OCI-LY3 (cell line): ENCODE results near the gene SLC30A1.
"Not testable (repeated sequence)": the region's sequence is repeated elsewhere in the genome, so short reads cannot be mapped to it uniquely, and the experiment has no call there.

Experiments used
- H2AFZ ChIP-seq: fragments of 200-600, 300-600 bp; shearing (Covaris generic); 2 replicates; pipeline ENCODE4 v1.6.0; 2014; ENCODE audit warnings: antibody characterized with exemption, low read depth, low read length
- H3K27ac ChIP-seq: fragments of 200-600, 300-600 bp; sonication (generic); 2 replicates; pipeline ENCODE4 v1.5.1; 2014; ENCODE audit warnings: mild to moderate bottlenecking, low read length, moderate library complexity, mixed read lengths
- H3K27me3 ChIP-seq: fragments of 200-600, 300-600 bp; sonication (generic); 2 replicates; pipeline ENCODE4 v1.6.1; 2014; ENCODE audit warnings: low read depth, low read length, mixed read lengths
- H3K36me3 ChIP-seq: fragments of 200-600, 300-600 bp; sonication (generic); replicated peaks from 2 replicates; pipeline ENCODE3; 2014; ENCODE audit warnings: low read depth, low read length, mixed read lengths
- H3K4me1 ChIP-seq: fragments of 300-600, 200-600 bp; sonication (generic); 2 replicates; pipeline ENCODE4 v1.6.1; 2014; ENCODE audit warnings: low read length, mixed read lengths
- H3K4me2 ChIP-seq: fragments of 200-600, 300-600 bp; sonication (generic); 2 replicates; pipeline ENCODE4 v1.6.1; 2014; ENCODE audit warnings: low read length, mixed read lengths
- H3K4me3 ChIP-seq: fragments of 300-600, 200-600 bp; sonication (generic); 2 replicates; pipeline ENCODE4 v1.5.1; 2014; ENCODE audit warnings: antibody characterized with exemption, mild to moderate bottlenecking, low read length, moderate library complexity
- H3K79me2 ChIP-seq: fragments of 300-600, 200-600 bp; shearing (Covaris generic); 2 replicates; pipeline ENCODE4 v1.6.1; 2014; ENCODE audit warnings: mild to moderate bottlenecking, low read length, mixed read lengths
- H3K9ac ChIP-seq: fragments of 300-600, 200-600 bp; shearing (Covaris generic); 2 replicates; pipeline ENCODE4 v1.6.0; 2014; ENCODE audit warnings: mild to moderate bottlenecking, low read length, moderate library complexity
- H3K9me3 ChIP-seq: fragments of 200-600, 300-600 bp; shearing (Covaris generic); 2 replicates; pipeline ENCODE4 v1.6.1; 2014; ENCODE audit warnings: low read length, mixed read lengths; ENCODE audit not compliant: insufficient read depth
- H4K20me1 ChIP-seq: fragments of 200-600, 300-600 bp; sonication (generic); 2 replicates; pipeline ENCODE4 v1.6.1; 2016; ENCODE audit warnings: low read length, mixed read lengths; ENCODE audit not compliant: insufficient read depth
- EZH2phosphoT487 ChIP-seq: fragments of 200-600 bp; shearing (Covaris generic); IDR thresholded peaks from 2 replicates; pipeline ENCODE4 v1.6.1; 2018; ENCODE audit warnings: antibody characterized with exemption, mixed run types, low read depth
- TF ChIP-seq, protein P1 (sequence below): fragments of 200-600, 300-600 bp; sonication (generic); IDR thresholded peaks from 2 replicates; pipeline ENCODE4 v1.5.1; 2014; ENCODE audit warnings: antibody characterized with exemption, low read length, low read depth

Gene SLC30A1

GRCh38 chr1:211577277-211577818, 1.6 kb downstream of the SLC30A1 start:
- H2AFZ ChIP-seq = no peak overlapping the region
- H3K27me3 ChIP-seq = no peaks in the 10 kb centered on the region
- H3K4me2 ChIP-seq = peak overlapping the region; percentile 82
- H3K4me1 ChIP-seq = peaks cover 31% of the 10 kb centered on the region
- peaks cover 16% of the 10 kb centered on the region for H3K36me3 ChIP-seq
- H3K27ac ChIP-seq = no peak overlapping the region
- H3K9ac ChIP-seq = peak overlapping the region; percentile 77
- peaks cover 23% of the 10 kb centered on the region for H4K20me1 ChIP-seq
- TF ChIP-seq, protein P1, sequence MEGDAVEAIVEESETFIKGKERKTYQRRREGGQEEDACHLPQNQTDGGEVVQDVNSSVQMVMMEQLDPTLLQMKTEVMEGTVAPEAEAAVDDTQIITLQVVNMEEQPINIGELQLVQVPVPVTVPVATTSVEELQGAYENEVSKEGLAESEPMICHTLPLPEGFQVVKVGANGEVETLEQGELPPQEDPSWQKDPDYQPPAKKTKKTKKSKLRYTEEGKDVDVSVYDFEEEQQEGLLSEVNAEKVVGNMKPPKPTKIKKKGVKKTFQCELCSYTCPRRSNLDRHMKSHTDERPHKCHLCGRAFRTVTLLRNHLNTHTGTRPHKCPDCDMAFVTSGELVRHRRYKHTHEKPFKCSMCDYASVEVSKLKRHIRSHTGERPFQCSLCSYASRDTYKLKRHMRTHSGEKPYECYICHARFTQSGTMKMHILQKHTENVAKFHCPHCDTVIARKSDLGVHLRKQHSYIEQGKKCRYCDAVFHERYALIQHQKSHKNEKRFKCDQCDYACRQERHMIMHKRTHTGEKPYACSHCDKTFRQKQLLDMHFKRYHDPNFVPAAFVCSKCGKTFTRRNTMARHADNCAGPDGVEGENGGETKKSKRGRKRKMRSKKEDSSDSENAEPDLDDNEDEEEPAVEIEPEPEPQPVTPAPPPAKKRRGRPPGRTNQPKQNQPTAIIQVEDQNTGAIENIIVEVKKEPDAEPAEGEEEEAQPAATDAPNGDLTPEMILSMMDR = no peak
- TF ChIP-seq EZH2phosphoT487 = no peak
- H3K4me3 ChIP-seq = peak overlapping the region; percentile 77
- H3K79me2 ChIP-seq = peaks cover 18% of the 10 kb centered on the region
- no peaks in the 10 kb centered on the region for H3K9me3 ChIP-seq

DNA sequence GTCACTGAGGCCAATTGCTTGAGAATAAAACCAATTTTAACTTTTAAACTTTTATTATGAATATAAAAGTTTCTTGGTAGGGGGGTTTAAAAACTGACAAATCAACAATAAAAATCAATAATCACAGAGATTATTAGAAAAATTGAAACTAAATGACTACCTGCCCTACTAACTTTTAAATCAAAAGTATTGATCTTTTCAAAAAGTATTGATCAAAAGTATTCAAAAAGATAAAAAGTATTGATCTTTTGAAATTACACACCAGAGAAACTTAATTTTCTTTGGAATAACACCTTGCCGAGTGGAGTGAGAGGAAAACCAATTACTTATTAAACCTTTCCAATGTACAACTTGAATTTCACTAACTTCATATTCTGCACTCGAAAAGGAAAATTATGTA, 2.2 kb downstream of the SLC30A1 start:
- Histone ChIP-seq H3K9ac (peak overlapping the region; percentile 77), H2AFZ (no peak overlapping the region), H3K4me3 (peak overlapping the region; percentile 77), H3K9me3 (no peaks in the 10 kb centered on the region), H3K79me2 (peaks cover 18% of the 10 kb centered on the region), H3K4me2 (peak overlapping the region; percentile 82), H3K4me1 (peaks cover 27% of the 10 kb centered on the region), H3K27ac (no peak overlapping the region), H3K27me3 (no peaks in the 10 kb centered on the region), H4K20me1 (peaks cover 24% of the 10 kb centered on the region), H3K36me3 (peaks cover 17% of the 10 kb centered on the region)
- TF ChIP-seq EZH2phosphoT487 = no peak
- TF ChIP-seq, protein P1 = no peak

GRCh38 chr1:211574705-211575104, 4.3 kb downstream of the SLC30A1 start:
- H3K27ac ChIP-seq = no peak overlapping the region
- no peak overlapping the region for H3K4me2 ChIP-seq
- H3K27me3 ChIP-seq = no peaks in the 10 kb centered on the region
- H3K4me1 ChIP-seq = peaks cover 19% of the 10 kb centered on the region
- H3K9me3 ChIP-seq = no peaks in the 10 kb centered on the region
- H3K79me2 ChIP-seq = peaks cover 18% of the 10 kb centered on the region
- peaks cover 17% of the 10 kb centered on the region for H3K36me3 ChIP-seq
- H4K20me1 ChIP-seq = peaks cover 24% of the 10 kb centered on the region
- no peak overlapping the region for H2AFZ ChIP-seq
- no peak overlapping the region for H3K9ac ChIP-seq
- TF ChIP-seq EZH2phosphoT487 = no peak
- no peak overlapping the region for H3K4me3 ChIP-seq

GRCh38 chr1:211571998-211572397, 7.0 kb downstream of the SLC30A1 start:
- TF ChIP-seq, protein P1 = no peak
- no peak for TF ChIP-seq EZH2phosphoT487
- Histone ChIP-seq H4K20me1 (peaks cover 18% of the 10 kb centered on the region; the same call in 1 of the 2 replicates), H3K9me3 (no peaks in the 10 kb centered on the region), H3K36me3 (peaks cover 17% of the 10 kb centered on the region), H2AFZ (no peak overlapping the region), H3K9ac (no peak overlapping the region), H3K27ac (no peak overlapping the region), H3K4me1 (peaks cover 16% of the 10 kb centered on the region), H3K79me2 (peaks cover 3% of the 10 kb centered on the region; the same call in 1 of the 2 replicates), H3K4me3 (no peak overlapping the region), H3K4me2 (no peak overlapping the region), H3K27me3 (no peaks in the 10 kb centered on the region)

DNA sequence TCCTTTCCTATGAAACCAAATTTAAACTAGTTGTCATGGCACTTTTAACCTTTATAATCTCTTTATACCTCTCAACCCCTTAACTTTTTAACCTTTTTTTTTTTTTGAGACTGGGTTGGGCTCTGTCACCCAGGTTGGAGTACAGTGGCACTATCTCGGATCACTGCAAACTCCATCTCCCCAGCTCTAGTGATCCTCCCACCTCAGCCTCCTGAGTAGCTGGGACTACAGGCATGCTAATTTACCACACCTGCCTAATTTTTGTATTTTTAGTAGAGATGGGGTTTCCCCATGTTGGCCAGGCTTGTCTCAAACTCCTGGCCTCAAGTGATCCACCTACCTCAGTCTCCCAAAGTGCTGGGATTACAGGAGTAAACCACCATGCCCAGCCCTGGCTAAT, 8.6 kb downstream of the SLC30A1 start:
- H3K4me2 ChIP-seq, H3K27me3 ChIP-seq, H3K27ac ChIP-seq, H3K4me3 ChIP-seq, H3K9me3 ChIP-seq, H3K79me2 ChIP-seq, H2AFZ ChIP-seq, H3K9ac ChIP-seq, H4K20me1 ChIP-seq: not testable (repeated sequence)
- Histone ChIP-seq H3K36me3 (peaks cover 11% of the 10 kb centered on the region), H3K4me1 (peaks cover 18% of the 10 kb centered on the region)
